GM12864 (cell line): ENCODE measurements around the gene TMOD2.
A peak's percentile ranks its signal among the peaks of the same experiment; 100 is the strongest.

Experiments used
- DNase-seq: peaks from one replicate; pipeline ENCODE4 v3.0.0-alpha.2; 2011; ENCODE audit warnings: low read depth
- H3K4me3 ChIP-seq: 2 replicates; pipeline ENCODE4 v1.5.1; 2011; ENCODE audit warnings: mild to moderate bottlenecking, low read depth, low read length, control low read depth
- CTCF ChIP-seq: IDR thresholded peaks from 2 replicates; pipeline ENCODE4 v1.5.1; 2011; ENCODE audit warnings: low read depth, mild to moderate bottlenecking, moderate library complexity, low read length, control low read depth, inconsistent platforms; ENCODE audit errors: missing control alignments

The TMOD2 gene

DNA sequence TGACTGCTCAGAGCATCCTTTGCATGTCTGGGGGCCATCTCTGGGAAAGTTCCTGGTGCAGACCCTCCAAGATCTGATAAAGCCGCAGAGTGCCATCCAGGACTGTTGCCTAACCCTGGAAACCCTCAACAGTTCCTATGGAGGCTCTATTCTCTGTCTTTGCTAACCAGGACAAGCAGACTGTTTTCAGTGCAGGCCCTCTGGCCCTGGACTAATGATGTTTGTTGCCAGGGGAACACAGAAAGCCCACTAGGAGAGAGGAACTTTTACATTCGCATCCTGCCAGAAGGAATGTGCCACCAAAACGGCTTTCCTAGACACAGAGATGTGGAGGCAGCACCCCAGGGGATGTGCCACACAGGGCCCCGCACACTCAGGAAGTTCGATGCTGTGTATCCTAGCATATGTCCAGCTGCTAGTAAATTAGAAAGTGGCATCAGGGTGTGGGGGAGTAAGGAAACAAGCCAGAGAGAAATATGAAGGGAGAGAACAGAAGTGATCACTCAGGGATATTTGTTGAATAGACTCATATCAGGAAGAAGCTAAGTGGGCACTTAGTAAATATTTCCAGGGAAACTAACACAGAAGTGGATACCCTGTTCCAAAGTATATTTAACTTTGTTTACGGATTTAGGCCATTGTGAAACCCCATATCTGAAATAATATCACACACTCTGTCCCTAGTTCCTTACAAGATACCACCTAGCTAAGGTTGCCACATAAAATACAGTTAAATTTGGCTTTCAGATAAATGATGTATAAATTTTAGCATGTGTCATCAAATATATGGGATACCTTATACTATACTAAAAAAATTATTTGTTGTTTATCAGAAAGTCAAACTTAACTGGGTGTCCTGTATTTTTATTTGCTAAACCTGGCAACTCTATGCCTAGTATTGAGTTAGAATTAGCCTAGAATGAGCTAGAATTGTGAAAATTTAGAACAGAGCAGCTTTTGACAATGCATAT, 48.2 kb downstream of the TMOD2 start:
- no peak for DNase-seq
- no peak for TF ChIP-seq CTCF
- no peak overlapping the region for H3K4me3 ChIP-seq

DNA sequence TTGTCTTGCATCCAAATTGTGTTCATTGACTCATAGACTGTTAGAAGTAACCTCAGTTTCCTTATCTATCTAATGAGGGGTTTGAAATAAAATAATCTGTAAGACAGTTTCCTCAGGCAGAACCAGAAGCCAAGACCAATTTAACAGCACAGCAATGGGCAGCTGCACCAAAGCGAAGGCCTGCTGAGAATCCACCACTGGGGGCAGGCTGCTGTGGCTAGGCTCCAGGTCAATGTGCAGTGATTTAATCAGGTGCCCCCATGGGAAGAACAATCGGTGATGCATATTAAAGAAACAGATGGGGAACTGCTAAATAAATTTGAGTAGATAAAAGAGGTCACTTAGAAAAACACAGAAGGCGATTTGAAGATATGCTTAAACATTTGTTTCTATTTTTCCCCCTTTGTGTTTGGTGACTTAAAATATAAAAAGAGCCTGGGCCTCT, 50.0 kb downstream of the TMOD2 start:
- peak; percentile 70 for TF ChIP-seq CTCF
- H3K4me3 ChIP-seq = no peak overlapping the region
- no peak for DNase-seq

GRCh38 chr15:51802593-51802992, 51.2 kb downstream of the TMOD2 start:
- H3K4me3 ChIP-seq = no peak overlapping the region
- no peak for DNase-seq
- TF ChIP-seq CTCF = no peak

DNA sequence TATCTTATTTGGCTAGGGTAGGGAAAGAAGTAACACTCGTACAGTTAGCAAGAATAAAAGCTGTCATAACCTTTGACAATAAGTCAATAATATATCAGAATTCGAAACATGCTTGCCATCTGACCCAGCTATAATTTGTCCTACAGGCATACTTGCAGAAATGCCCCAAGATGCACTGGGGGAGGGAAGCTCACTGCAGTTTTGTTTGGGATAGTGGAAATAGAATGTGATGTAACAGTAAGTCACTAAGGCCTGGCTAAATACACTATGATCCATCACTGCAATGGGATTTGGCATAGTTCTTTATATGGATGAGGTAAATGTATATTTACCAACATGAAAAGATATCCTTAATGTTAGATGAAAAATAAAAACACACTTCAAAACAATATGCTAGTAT, 52.6 kb downstream of the TMOD2 start:
- no peak for DNase-seq

GRCh38 chr15:51806123-51806522, 54.7 kb downstream of the TMOD2 start:
- no peak for DNase-seq
- H3K4me3 ChIP-seq = no peak overlapping the region
- no peak for TF ChIP-seq CTCF

More for the DNA sequence above, 52.6 kb downstream of the TMOD2 start:
- TF ChIP-seq CTCF = no peak
- no peak overlapping the region for H3K4me3 ChIP-seq

- no peak overlapping the region for H3K4me3 ChIP-seq
- DNase-seq = no peak
- TF ChIP-seq CTCF = no peak
Measured at GRCh38 chr15:51809457-51809856, 58.1 kb downstream of the TMOD2 start.
